ENCODE measurements around the gene KDM3B. TPM values are rescaled to one million over a fixed set of nuclear protein-coding genes. Genes with fewer than 3 reads are reported as not detected.

Gene KDM3B
- total RNA-seq, 1 experiment from 2014 or later: 89.2 TPM

DNA sequence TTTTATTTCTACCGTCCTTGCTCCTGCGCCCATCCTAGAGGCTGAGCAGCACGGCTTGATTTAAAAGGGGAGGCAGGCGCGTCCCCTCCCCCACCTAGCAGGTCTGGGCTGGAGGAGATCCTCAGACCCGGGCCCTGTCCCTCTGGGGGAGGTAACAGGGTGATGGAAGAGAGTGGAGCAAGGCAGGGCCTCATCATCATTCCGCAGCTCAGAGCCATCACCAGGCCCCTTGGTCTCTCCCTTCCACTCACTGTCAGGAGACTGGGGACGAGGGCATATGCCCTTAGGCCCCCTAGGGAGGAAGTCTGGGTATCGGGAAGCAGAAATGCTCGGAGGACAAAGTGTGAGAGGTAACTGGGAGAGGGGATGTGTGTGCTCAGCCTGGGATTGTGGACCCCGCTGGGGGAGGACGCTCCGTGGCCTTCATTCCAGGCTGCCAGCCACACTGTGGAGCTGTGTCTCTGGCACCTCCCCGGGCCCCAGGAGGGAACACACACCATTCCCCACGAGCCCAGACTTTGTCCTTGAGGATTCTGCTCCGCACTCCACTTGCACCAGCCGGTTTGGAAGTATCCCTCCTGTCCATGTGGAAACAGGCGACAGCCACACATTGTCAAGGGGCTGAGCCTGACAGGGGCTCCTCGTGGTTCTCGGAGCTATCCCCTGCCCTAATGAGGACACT lies 87.1 kb downstream of the KDM3B start:
- Mint-ChIP-seq H3K4me3 (peak overlapping the region; percentile 89 to 94), H3K4me1 (peaks cover 19 to 28% of the 10 kb centered on the region in 2 experiments), H3K27me3 (ENCODE audit: low read depth) (no peaks in the 10 kb centered on the region), H3K9me3 (no peaks in the 10 kb centered on the region; a peak in 1 of 5 replicates), H3K27ac (peak overlapping the region in 2 of 3 experiments; percentile 39 to 52; a peak in 2 of 7 replicates), H3K36me3 (ENCODE audit: insufficient read depth in 1 of 3, low read depth in 3 of 3) (peaks cover 8 to 39% (median 34%) of the 10 kb centered on the region in 3 experiments; a peak in 6 of 7 replicates)
- H2AFZ ChIP-seq (ENCODE audit: low read length): peak overlapping the region; percentile 0
- H3K9ac ChIP-seq (ENCODE audit: extremely low read depth, insufficient read length, low read length): peak overlapping the region; percentile 40
- H3K79me1 ChIP-seq (ENCODE audit: insufficient read depth, low read depth, low read length, poor library complexity, severe bottlenecking): no peaks in the 10 kb centered on the region
- no peak overlapping the region for H3K27ac ChIP-seq (ENCODE audit: insufficient read length, low read depth, low read length)
- TF ChIP-seq, protein P1, sequence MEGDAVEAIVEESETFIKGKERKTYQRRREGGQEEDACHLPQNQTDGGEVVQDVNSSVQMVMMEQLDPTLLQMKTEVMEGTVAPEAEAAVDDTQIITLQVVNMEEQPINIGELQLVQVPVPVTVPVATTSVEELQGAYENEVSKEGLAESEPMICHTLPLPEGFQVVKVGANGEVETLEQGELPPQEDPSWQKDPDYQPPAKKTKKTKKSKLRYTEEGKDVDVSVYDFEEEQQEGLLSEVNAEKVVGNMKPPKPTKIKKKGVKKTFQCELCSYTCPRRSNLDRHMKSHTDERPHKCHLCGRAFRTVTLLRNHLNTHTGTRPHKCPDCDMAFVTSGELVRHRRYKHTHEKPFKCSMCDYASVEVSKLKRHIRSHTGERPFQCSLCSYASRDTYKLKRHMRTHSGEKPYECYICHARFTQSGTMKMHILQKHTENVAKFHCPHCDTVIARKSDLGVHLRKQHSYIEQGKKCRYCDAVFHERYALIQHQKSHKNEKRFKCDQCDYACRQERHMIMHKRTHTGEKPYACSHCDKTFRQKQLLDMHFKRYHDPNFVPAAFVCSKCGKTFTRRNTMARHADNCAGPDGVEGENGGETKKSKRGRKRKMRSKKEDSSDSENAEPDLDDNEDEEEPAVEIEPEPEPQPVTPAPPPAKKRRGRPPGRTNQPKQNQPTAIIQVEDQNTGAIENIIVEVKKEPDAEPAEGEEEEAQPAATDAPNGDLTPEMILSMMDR (conservative IDR thresholded peaks at IDR 0.05): no peak
- no peak overlapping the region for H3K23ac ChIP-seq (ENCODE audit: insufficient read length, low read depth, low read length)
- H2BK120ac ChIP-seq (ENCODE audit: low read depth, low read length, poor library complexity, severe bottlenecking): no peak overlapping the region
- H2BK20ac ChIP-seq (ENCODE audit: low read depth, low read length, poor library complexity, severe bottlenecking): no peak overlapping the region
- H4K20me1 ChIP-seq (ENCODE audit: control insufficient read depth, insufficient read depth, insufficient read length): no peaks in the 10 kb centered on the region
- H3K4me2 ChIP-seq (ENCODE audit: insufficient read depth, insufficient read length, low read length): peak overlapping the region; percentile 82
- peaks cover 5% of the 10 kb centered on the region for H3K23me2 ChIP-seq (ENCODE audit: insufficient read length, low read depth, low read length, poor library complexity, severe bottlenecking)
- DNase-seq: no peak
- no peak overlapping the region for H4K8ac ChIP-seq (replicated peaks; ENCODE audit: insufficient read length, low read depth, low read length)
- H4K5ac ChIP-seq (ENCODE audit: insufficient read length, low read depth, low read length): no peak overlapping the region
- no peak overlapping the region for H2BK12ac ChIP-seq (ENCODE audit: insufficient read length, low read depth, low read length)
- H3K18ac ChIP-seq (ENCODE audit: insufficient read length, low read depth, low read length): peak overlapping the region; percentile 59
- H3K79me2 ChIP-seq (ENCODE audit: insufficient read depth, low read length): no peaks in the 10 kb centered on the region
- H3K4me1 ChIP-seq (ENCODE audit: insufficient read depth, low read length): peaks cover 4% of the 10 kb centered on the region; the same call in 1 of the 2 replicates
- no peak overlapping the region; the same call in 1 of the 2 replicates for H3K14ac ChIP-seq (ENCODE audit: insufficient read depth, low read length)
- WGBS (ENCODE audit: extremely low coverage, insufficient read length, low lambda C conversion rate): no CpG with 5 or more reads among the region's 20 CpGs
- H2BK15ac ChIP-seq (ENCODE audit: low read depth, low read length): no peak overlapping the region
- H3K56ac ChIP-seq (ENCODE audit: insufficient read length, low read depth, low read length): no peak overlapping the region
- no peaks in the 10 kb centered on the region for H3K27me3 ChIP-seq (ENCODE audit: insufficient read depth, low read length)
- H3T11ph ChIP-seq (ENCODE audit: low read length): no peak overlapping the region
- no peaks in the 10 kb centered on the region for H3K9me3 ChIP-seq (ENCODE audit: control insufficient read depth, low read depth, low read length)
- H2AK5ac ChIP-seq (ENCODE audit: insufficient read length, low read length): no peak overlapping the region
- no peak overlapping the region for H2BK5ac ChIP-seq (ENCODE audit: insufficient read length, low read length)
- no peak overlapping the region for H4K91ac ChIP-seq (ENCODE audit: insufficient read length, low read depth, low read length)
- H3K4ac ChIP-seq (ENCODE audit: low read depth, low read length): no peak overlapping the region
